ENCODE measurements around the gene GGT6.
"Not testable (repeated sequence)": the region's sequence is repeated elsewhere in the genome, so short reads cannot be mapped to it uniquely, and the experiment has no call there.

The GGT6 gene

GRCh38 chr17:4596636-4597380 lies 36.4 kb upstream of the GGT6 start:
- no peaks in the 10 kb centered on the region for H3K9me3 ChIP-seq
- H3K4me3 ChIP-seq, result no peak overlapping the region
- H3K27me3 ChIP-seq (ENCODE audit: low read depth), result no peaks in the 10 kb centered on the region
- in situ Hi-C loops (cut with MboI; ENCODE audit: low sequenced_read_pairs), result no loop called here
- H3K4me1 ChIP-seq, result peaks cover 3% of the 10 kb centered on the region; the same call in 1 of the 2 replicates
- no peaks in the 10 kb centered on the region for H3K36me3 ChIP-seq (replicated peaks)
- DNase-seq (ENCODE audit: low spot score in 2 of 2), result no peak

GRCh38 chr17:4595685-4596342 lies 35.4 kb upstream of the GGT6 start:
- H3K4me3 ChIP-seq; H3K9me3 ChIP-seq; H3K27me3 ChIP-seq (ENCODE audit: low read depth); in situ Hi-C loops (cut with MboI; ENCODE audit: low sequenced_read_pairs); H3K36me3 ChIP-seq (replicated peaks); DNase-seq (ENCODE audit: low spot score in 2 of 2); H3K4me1 ChIP-seq: not testable (repeated sequence)

DNA sequence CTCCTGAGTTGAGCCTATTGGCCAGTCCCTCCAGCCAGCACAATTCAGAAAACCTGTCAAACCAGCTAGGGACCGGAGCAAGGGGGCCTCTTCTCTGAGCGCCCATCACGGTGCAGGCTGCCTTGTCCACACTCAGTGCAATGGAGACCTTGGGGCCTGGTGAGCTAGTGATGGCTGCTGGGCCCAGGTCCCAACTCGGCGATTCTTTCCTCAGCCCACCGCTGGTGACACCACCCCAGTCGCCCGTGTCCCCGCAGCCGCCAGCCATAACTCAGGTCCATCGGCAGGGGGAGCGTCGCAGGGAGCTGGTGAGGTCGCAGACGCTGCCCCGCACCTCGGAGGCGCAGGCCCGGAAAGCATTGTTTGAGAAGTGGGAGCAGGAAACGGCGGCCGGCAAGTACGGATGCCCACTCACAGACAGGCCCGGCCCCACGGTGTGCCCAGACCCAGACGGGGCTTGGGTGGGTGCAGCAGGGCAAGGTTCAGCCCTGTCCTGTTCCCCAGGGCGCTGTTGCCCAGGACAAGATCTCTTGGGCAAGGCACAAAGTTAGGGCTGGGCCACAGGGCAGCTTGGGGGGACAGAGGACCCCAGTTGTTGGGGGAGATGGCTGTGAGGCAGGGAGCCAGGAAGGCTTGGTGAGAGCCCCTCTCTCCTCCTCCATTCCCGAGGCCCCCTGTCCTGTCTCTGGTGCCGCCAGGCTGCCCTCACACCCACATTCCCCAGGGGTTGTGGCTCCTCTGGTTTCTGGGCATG lies 34.7 kb upstream of the GGT6 start:
- in situ Hi-C loops (cut with MboI; ENCODE audit: low sequenced_read_pairs), result no loop called here
- no peaks in the 10 kb centered on the region for H3K27me3 ChIP-seq (ENCODE audit: low read depth)
- peaks cover 3% of the 10 kb centered on the region; the same call in 1 of the 2 replicates for H3K4me1 ChIP-seq
- H3K4me3 ChIP-seq, result no peak overlapping the region
- H3K9me3 ChIP-seq, result no peaks in the 10 kb centered on the region
- DNase-seq (ENCODE audit: low spot score in 2 of 2), result peak; percentile 38 to 82
- no peaks in the 10 kb centered on the region for H3K36me3 ChIP-seq (replicated peaks)

GRCh38 chr17:4594406-4594805 lies 34.0 kb upstream of the GGT6 start:
- Histone ChIP-seq H3K4me3 (no peak overlapping the region), H3K9me3 (no peaks in the 10 kb centered on the region), H3K4me1 (peaks cover 3% of the 10 kb centered on the region; the same call in 1 of the 2 replicates), H3K36me3 (replicated peaks) (no peaks in the 10 kb centered on the region), H3K27me3 (ENCODE audit: low read depth) (no peaks in the 10 kb centered on the region)
- in situ Hi-C loops (cut with MboI; ENCODE audit: low sequenced_read_pairs), result no loop called here
- no peak for DNase-seq (ENCODE audit: low spot score in 2 of 2)

DNA sequence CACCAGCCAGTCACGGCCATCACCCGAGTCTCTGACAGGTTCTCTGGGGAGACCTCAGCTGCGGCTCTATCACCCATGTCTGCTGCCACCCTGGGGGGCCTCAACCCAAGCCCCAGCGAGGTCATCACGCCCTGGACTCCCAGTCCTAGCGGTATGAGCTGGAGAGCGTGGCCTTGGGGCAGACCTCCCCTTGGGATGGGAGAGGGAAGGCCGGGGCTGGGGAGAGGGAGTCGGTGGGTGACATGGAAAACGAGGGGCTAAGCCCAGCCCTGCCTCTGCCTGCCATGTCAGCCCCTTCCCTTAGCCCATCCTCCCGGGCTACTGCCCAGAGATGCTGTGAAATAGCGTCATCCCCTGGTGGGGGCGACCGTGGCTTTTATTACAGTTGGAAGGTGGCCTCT lies 32.6 kb upstream of the GGT6 start:
- in situ Hi-C loops (cut with MboI; ENCODE audit: low sequenced_read_pairs), result no loop called here
- H3K36me3 ChIP-seq (replicated peaks), result no peaks in the 10 kb centered on the region
- H3K9me3 ChIP-seq, result no peaks in the 10 kb centered on the region
- H3K27me3 ChIP-seq (ENCODE audit: low read depth), result no peaks in the 10 kb centered on the region
- DNase-seq (ENCODE audit: low spot score in 2 of 2), result no peak
- H3K4me3 ChIP-seq, result no peak overlapping the region
- peaks cover 3% of the 10 kb centered on the region; the same call in 1 of the 2 replicates for H3K4me1 ChIP-seq

GRCh38 chr17:4592240-4593005 lies 32.0 kb upstream of the GGT6 start:
- H3K4me3 ChIP-seq, result no peak overlapping the region
- H3K9me3 ChIP-seq, result no peaks in the 10 kb centered on the region
- no peak for DNase-seq (ENCODE audit: low spot score in 2 of 2)
- H3K27me3 ChIP-seq (ENCODE audit: low read depth), result no peaks in the 10 kb centered on the region
- in situ Hi-C loops (cut with MboI; ENCODE audit: low sequenced_read_pairs), result no loop called here
- H3K4me1 ChIP-seq, result peaks cover 3% of the 10 kb centered on the region; the same call in 1 of the 2 replicates
- no peaks in the 10 kb centered on the region for H3K36me3 ChIP-seq (replicated peaks)

- H3K4me3 ChIP-seq, result no peak overlapping the region
- H3K27me3 ChIP-seq (ENCODE audit: low read depth), result no peaks in the 10 kb centered on the region
- no peaks in the 10 kb centered on the region for H3K9me3 ChIP-seq
Observed at GRCh38 chr17:4591529-4591928, 31.2 kb upstream of the GGT6 start.

GRCh38 chr17:4590981-4591453 lies 30.6 kb upstream of the GGT6 start:
- in situ Hi-C loops (cut with MboI; ENCODE audit: low sequenced_read_pairs), result no loop called here
- DNase-seq (ENCODE audit: low spot score in 2 of 2), result no peak
- Histone ChIP-seq H3K4me3 (no peak overlapping the region), H3K36me3 (replicated peaks) (no peaks in the 10 kb centered on the region), H3K27me3 (ENCODE audit: low read depth) (no peaks in the 10 kb centered on the region), H3K9me3 (no peaks in the 10 kb centered on the region), H3K4me1 (peaks cover 3% of the 10 kb centered on the region; the same call in 1 of the 2 replicates)

More at GRCh38 chr17:4591529-4591928, 31.2 kb upstream of the GGT6 start:
- DNase-seq (ENCODE audit: low spot score in 2 of 2), result no peak
- in situ Hi-C loops (cut with MboI; ENCODE audit: low sequenced_read_pairs), result no loop called here
- H3K4me1 ChIP-seq, result peaks cover 3% of the 10 kb centered on the region; the same call in 1 of the 2 replicates
- H3K36me3 ChIP-seq (replicated peaks), result no peaks in the 10 kb centered on the region

GRCh38 chr17:4590042-4590441 lies 29.7 kb upstream of the GGT6 start:
- H3K4me3 ChIP-seq; H3K9me3 ChIP-seq; in situ Hi-C loops (cut with MboI; ENCODE audit: low sequenced_read_pairs); H3K36me3 ChIP-seq (replicated peaks); DNase-seq (ENCODE audit: low spot score in 2 of 2); H3K27me3 ChIP-seq (ENCODE audit: low read depth); H3K4me1 ChIP-seq: not testable (repeated sequence)

GRCh38 chr17:4588898-4589625 lies 28.7 kb upstream of the GGT6 start:
- H3K4me3 ChIP-seq, result no peak overlapping the region
- H3K9me3 ChIP-seq, result no peaks in the 10 kb centered on the region
- in situ Hi-C loops (cut with MboI; ENCODE audit: low sequenced_read_pairs), result no loop called here
- no peaks in the 10 kb centered on the region for H3K4me1 ChIP-seq
- no peak for DNase-seq (ENCODE audit: low spot score in 2 of 2)
- no peaks in the 10 kb centered on the region for H3K36me3 ChIP-seq (replicated peaks)
- H3K27me3 ChIP-seq (ENCODE audit: low read depth), result no peaks in the 10 kb centered on the region

DNA sequence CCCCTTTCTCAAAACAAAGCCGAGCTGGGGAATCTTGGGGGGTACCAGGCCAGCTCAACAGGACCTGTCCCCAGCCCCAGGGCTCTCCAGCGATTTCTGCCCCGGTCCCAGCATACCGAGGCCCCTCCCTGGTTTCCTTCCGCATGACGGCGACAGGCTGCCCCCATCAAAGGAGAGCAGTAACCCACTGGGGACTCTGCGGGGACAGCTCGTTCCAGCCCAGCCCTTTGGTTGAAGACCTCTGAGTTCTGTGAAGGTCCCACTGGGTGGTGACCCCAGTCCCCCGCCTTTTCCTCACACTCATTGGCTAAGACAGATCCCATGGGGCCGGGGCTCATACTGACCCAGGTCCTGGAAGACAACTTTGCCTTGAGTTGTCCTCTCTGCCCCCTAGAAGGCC lies 28.0 kb upstream of the GGT6 start:
- Histone ChIP-seq H3K36me3 (replicated peaks) (no peaks in the 10 kb centered on the region), H3K27me3 (ENCODE audit: low read depth) (no peaks in the 10 kb centered on the region), H3K9me3 (no peaks in the 10 kb centered on the region), H3K4me3 (no peak overlapping the region), H3K4me1 (no peaks in the 10 kb centered on the region; the same call in 1 of the 2 replicates)
- in situ Hi-C loops (cut with MboI; ENCODE audit: low sequenced_read_pairs), result no loop called here
- DNase-seq (ENCODE audit: low spot score in 2 of 2), result no peak

GRCh38 chr17:4587803-4588202 lies 27.4 kb upstream of the GGT6 start:
- no peaks in the 10 kb centered on the region for H3K27me3 ChIP-seq (ENCODE audit: low read depth)
- DNase-seq (ENCODE audit: low spot score in 2 of 2), result no peak
- H3K4me1 ChIP-seq, result no peaks in the 10 kb centered on the region; the same call in 1 of the 2 replicates
- H3K9me3 ChIP-seq, result no peaks in the 10 kb centered on the region
- H3K4me3 ChIP-seq, result no peak overlapping the region
- H3K36me3 ChIP-seq (replicated peaks), result no peaks in the 10 kb centered on the region
- in situ Hi-C loops (cut with MboI; ENCODE audit: low sequenced_read_pairs), result no loop called here

DNA sequence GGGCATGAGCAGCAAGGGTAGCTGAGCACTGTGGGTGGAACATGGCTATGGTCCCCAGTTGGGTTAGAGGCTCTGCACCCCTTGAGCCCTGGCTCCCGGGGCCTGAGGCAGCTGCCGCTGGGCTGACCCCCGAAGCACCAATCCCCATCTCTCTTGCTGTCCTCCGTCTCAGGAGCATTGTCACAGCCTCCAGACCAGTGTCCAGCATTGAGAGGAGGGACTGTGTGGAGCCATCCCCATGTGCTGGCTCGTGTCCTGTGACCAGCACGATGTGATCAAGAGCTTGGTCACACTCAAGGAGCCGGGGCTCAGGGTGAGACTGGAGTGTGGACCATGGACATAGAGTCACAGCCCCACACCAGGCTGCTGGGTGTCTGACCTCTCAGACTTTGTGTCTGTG lies 26.8 kb upstream of the GGT6 start:
- no peaks in the 10 kb centered on the region for H3K27me3 ChIP-seq (ENCODE audit: low read depth)
- no peaks in the 10 kb centered on the region for H3K9me3 ChIP-seq
- no peaks in the 10 kb centered on the region for H3K36me3 ChIP-seq (replicated peaks)
- H3K4me3 ChIP-seq, result no peak overlapping the region
- no peaks in the 10 kb centered on the region; the same call in 1 of the 2 replicates for H3K4me1 ChIP-seq
- no peak for DNase-seq (ENCODE audit: low spot score in 2 of 2)
- in situ Hi-C loops (cut with MboI; ENCODE audit: low sequenced_read_pairs), result no loop called here
